Muscle layer of colon (tissue), 2 donors: ENCODE results near the gene OSBPL3.
"Not testable (repeated sequence)": the region's sequence is repeated elsewhere in the genome, so short reads cannot be mapped to it uniquely, and the experiment has no call there.

ENCODE experiments used
- H3K27ac ChIP-seq: one replicate; pipeline ENCODE4 v1.7.0; 2013; ENCODE audit warnings: low read depth, mild to moderate bottlenecking, low read length, moderate library complexity
- H3K27me3 ChIP-seq, 2 donors: one replicate each; pipeline ENCODE4 v1.7.0; 2013; ENCODE audit warnings: low read length in 2 of 2, mild to moderate bottlenecking in 2 of 2; ENCODE audit not compliant: insufficient read depth in 2 of 2, control insufficient read depth in 1 of 2
- H3K36me3 ChIP-seq: one replicate; pipeline ENCODE4 v1.7.0; 2013; ENCODE audit warnings: mild to moderate bottlenecking, low read length; ENCODE audit not compliant: insufficient read depth
- H3K4me1 ChIP-seq: one replicate; pipeline ENCODE4 v1.7.0; 2013; ENCODE audit warnings: mild to moderate bottlenecking, low read length; ENCODE audit not compliant: insufficient read depth
- H3K4me3 ChIP-seq, 2 donors: one replicate each; pipeline ENCODE4 v1.7.0; 2013; ENCODE audit warnings: low read length in 2 of 2, low read depth in 1 of 2, mild to moderate bottlenecking in 1 of 2, moderate library complexity in 1 of 2
- H3K9ac ChIP-seq: one replicate; pipeline ENCODE4 v1.7.0; 2013; ENCODE audit warnings: low read length
- H3K9me3 ChIP-seq: one replicate; pipeline ENCODE4 v1.7.0; 2013; ENCODE audit warnings: mild to moderate bottlenecking, low read length
- donor health status: abdominal sarcoma.
- donor health status: Adenocarcinoma of cecum.

OSBPL3 gene

GRCh38 chr7:24799506-24799905 is 180.5 kb downstream of the OSBPL3 start:
- Histone ChIP-seq H3K27ac (no peak overlapping the region), H3K27me3 (no peaks in the 10 kb centered on the region), H3K36me3 (no peaks in the 10 kb centered on the region), H3K9ac (no peak overlapping the region), H3K9me3 (no peaks in the 10 kb centered on the region), H3K4me3 (no peak overlapping the region), H3K4me1 (no peaks in the 10 kb centered on the region)

- Histone ChIP-seq H3K9me3 (no peaks in the 10 kb centered on the region), H3K4me3 (no peak overlapping the region), H3K36me3 (no peaks in the 10 kb centered on the region), H3K27me3 (no peaks in the 10 kb centered on the region), H3K4me1 (no peaks in the 10 kb centered on the region), H3K9ac (no peak overlapping the region), H3K27ac (no peak overlapping the region)
Observed at GRCh38 chr7:24798261-24798660, 181.7 kb downstream of the OSBPL3 start.

GRCh38 chr7:24797270-24797669 is 182.7 kb downstream of the OSBPL3 start:
- no peak overlapping the region for H3K27ac ChIP-seq
- no peaks in the 10 kb centered on the region for H3K36me3 ChIP-seq
- no peaks in the 10 kb centered on the region for H3K4me1 ChIP-seq

GRCh38 chr7:24795407-24795767 is 184.6 kb downstream of the OSBPL3 start:
- Histone ChIP-seq H3K9me3 (no peaks in the 10 kb centered on the region), H3K4me3 (no peak overlapping the region), H3K27me3 (no peaks in the 10 kb centered on the region), H3K27ac (no peak overlapping the region), H3K4me1 (no peaks in the 10 kb centered on the region), H3K9ac (no peak overlapping the region), H3K36me3 (no peaks in the 10 kb centered on the region)

More at GRCh38 chr7:24797270-24797669, 182.7 kb downstream of the OSBPL3 start:
- H3K9me3 ChIP-seq = no peaks in the 10 kb centered on the region
- H3K27me3 ChIP-seq = no peaks in the 10 kb centered on the region
- H3K4me3 ChIP-seq = no peak overlapping the region
- H3K9ac ChIP-seq = no peak overlapping the region

- H3K4me1 ChIP-seq, H3K27ac ChIP-seq: not testable (repeated sequence)
Observed at GRCh38 chr7:24794751-24795406, 185.1 kb downstream of the OSBPL3 start.

GRCh38 chr7:24793982-24794648 is 185.9 kb downstream of the OSBPL3 start:
- H3K4me3 ChIP-seq = no peak overlapping the region
- no peaks in the 10 kb centered on the region for H3K4me1 ChIP-seq
- H3K27ac ChIP-seq = no peak overlapping the region
- no peak overlapping the region for H3K9ac ChIP-seq
- no peaks in the 10 kb centered on the region for H3K9me3 ChIP-seq
- no peaks in the 10 kb centered on the region for H3K36me3 ChIP-seq
- H3K27me3 ChIP-seq = no peaks in the 10 kb centered on the region

More at GRCh38 chr7:24794751-24795406, 185.1 kb downstream of the OSBPL3 start:
- H3K36me3 ChIP-seq, H3K27me3 ChIP-seq, H3K9ac ChIP-seq, H3K4me3 ChIP-seq, H3K9me3 ChIP-seq: not testable (repeated sequence)

GRCh38 chr7:24788961-24789576 is 190.9 kb downstream of the OSBPL3 start:
- H3K27ac ChIP-seq = no peak overlapping the region
- no peaks in the 10 kb centered on the region for H3K36me3 ChIP-seq
- no peaks in the 10 kb centered on the region for H3K9me3 ChIP-seq
- no peak overlapping the region for H3K4me3 ChIP-seq
- H3K9ac ChIP-seq = no peak overlapping the region
- no peaks in the 10 kb centered on the region for H3K27me3 ChIP-seq
- no peaks in the 10 kb centered on the region for H3K4me1 ChIP-seq

- Histone ChIP-seq H3K9ac (no peak overlapping the region), H3K27ac (no peak overlapping the region), H3K4me3 (no peak overlapping the region), H3K4me1 (no peaks in the 10 kb centered on the region), H3K27me3 (no peaks in the 10 kb centered on the region), H3K9me3 (no peaks in the 10 kb centered on the region), H3K36me3 (no peaks in the 10 kb centered on the region)
Observed at GRCh38 chr7:24788075-24788474, 191.9 kb downstream of the OSBPL3 start.

GRCh38 chr7:24786941-24787340 is 193.0 kb downstream of the OSBPL3 start:
- no peaks in the 10 kb centered on the region for H3K9me3 ChIP-seq
- no peak overlapping the region for H3K27ac ChIP-seq
- H3K4me1 ChIP-seq = no peaks in the 10 kb centered on the region
- no peak overlapping the region for H3K9ac ChIP-seq
- no peaks in the 10 kb centered on the region for H3K27me3 ChIP-seq
- no peaks in the 10 kb centered on the region for H3K36me3 ChIP-seq
- no peak overlapping the region for H3K4me3 ChIP-seq

GRCh38 chr7:24786306-24786705 is 193.7 kb downstream of the OSBPL3 start:
- Histone ChIP-seq H3K9me3 (no peaks in the 10 kb centered on the region), H3K9ac (no peak overlapping the region), H3K36me3 (no peaks in the 10 kb centered on the region), H3K27ac (no peak overlapping the region), H3K4me1 (no peaks in the 10 kb centered on the region), H3K4me3 (no peak overlapping the region), H3K27me3 (no peaks in the 10 kb centered on the region)

- H3K4me1 ChIP-seq = no peaks in the 10 kb centered on the region
- H3K9me3 ChIP-seq = no peaks in the 10 kb centered on the region
- H3K27me3 ChIP-seq = no peaks in the 10 kb centered on the region
- H3K27ac ChIP-seq = no peak overlapping the region
- no peak overlapping the region for H3K4me3 ChIP-seq
- no peak overlapping the region for H3K9ac ChIP-seq
- no peaks in the 10 kb centered on the region for H3K36me3 ChIP-seq
Observed at GRCh38 chr7:24784277-24784676, 195.7 kb downstream of the OSBPL3 start.
